GM21737 (cell line): ENCODE data around the gene CACNA2D1.
"Not testable (repeated sequence)": the region's sequence is repeated elsewhere in the genome, so short reads cannot be mapped to it uniquely, and the experiment has no call there.

Experiments used
- ATAC-seq: cut with Tn5 transposase; IDR thresholded peaks from one replicate; pipeline ENCODE4 v1.9.1; 2021; ENCODE audit warnings: mild to moderate bottlenecking, moderate library complexity; ENCODE audit not compliant: unreplicated experiment

The CACNA2D1 gene

GRCh38 chr7:82173400-82174021 is 270.1 kb downstream of the CACNA2D1 start:
- ATAC-seq: no peak

- ATAC-seq: no peak
Observed at GRCh38 chr7:82172881-82173280, 270.7 kb downstream of the CACNA2D1 start.

GRCh38 chr7:82172017-82172416 is 271.6 kb downstream of the CACNA2D1 start:
- no peak for ATAC-seq

DNA sequence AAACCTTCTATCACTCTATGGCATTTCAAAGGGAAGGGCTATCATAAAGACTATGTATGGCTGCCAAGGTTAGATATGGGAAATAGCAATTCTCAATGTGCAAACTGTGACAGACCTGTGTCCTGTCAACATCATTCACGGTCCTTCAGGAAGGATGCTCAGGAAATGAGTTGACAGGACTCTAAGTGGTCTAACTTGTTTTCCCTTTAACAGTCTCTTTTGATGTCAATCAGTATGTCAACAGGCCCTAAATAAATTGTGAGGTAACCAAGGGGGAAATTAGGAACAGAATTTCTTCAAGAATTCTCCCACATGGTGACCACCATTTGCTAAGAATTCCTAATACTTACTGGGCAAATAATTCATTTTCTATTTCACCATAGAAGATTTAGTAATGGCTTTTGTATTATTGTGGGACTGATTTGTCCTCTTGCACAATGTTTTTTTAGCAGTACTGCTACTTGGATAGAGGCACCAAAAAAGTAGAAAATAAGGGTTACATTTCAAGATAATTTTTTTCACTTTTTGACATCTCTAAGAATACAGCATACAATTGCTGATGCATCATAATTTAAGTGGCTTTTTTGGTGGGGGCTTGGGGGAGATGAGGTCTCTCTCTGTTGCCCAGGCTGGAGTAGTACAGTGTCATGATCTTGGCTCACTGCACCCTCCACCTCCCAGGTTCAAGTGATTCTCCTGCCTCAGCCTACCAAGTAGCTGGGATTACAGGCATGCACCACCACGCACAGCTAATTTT is 275.8 kb downstream of the CACNA2D1 start:
- ATAC-seq: no peak

- no peak for ATAC-seq
Observed at GRCh38 chr7:82166260-82167015, 277.1 kb downstream of the CACNA2D1 start.

DNA sequence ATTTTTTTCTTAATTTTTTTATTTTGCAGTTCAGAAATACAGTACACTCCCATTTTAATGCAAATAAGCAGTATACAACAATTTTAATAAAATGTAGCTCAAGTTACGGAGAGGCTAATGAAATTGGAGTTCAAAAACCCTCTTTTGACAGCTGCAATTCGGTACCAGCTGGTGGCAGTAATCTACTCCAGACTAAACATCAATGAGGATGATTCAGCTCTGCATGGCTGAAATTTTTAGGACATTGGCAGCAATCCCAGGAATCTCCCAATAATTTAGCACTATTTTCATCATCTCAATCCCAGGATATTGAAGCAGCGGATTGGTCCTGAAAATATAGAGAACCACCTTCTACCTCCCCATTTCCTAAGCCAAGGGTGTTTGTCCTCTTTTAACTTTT is 278.8 kb downstream of the CACNA2D1 start:
- no peak for ATAC-seq

GRCh38 chr7:82164410-82164809 is 279.2 kb downstream of the CACNA2D1 start:
- no peak for ATAC-seq

DNA sequence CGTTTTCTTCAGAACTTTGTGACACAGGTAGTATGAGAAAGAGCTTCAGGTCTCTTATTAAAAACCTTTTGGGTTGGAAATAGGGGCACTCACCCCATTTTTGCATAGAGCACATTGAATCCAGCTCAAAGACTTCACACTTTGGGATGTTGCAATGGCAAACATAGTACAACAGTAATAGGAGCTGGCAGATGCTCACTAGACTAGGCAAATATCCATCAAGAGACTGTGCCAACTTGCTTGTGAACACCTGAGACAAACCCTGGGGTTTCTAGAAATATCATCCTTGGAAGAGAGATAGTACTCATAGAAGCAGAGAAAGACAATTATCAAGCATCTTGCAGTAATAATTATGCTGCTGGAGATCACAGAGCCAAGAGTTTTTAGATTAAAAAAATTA is 280.0 kb downstream of the CACNA2D1 start:
- ATAC-seq: no peak

GRCh38 chr7:82162289-82162688 is 281.3 kb downstream of the CACNA2D1 start:
- ATAC-seq: no peak

- ATAC-seq: no peak
Observed at GRCh38 chr7:82158327-82158726, 285.2 kb downstream of the CACNA2D1 start.

GRCh38 chr7:82156893-82157292 is 286.7 kb downstream of the CACNA2D1 start:
- ATAC-seq: no peak

DNA sequence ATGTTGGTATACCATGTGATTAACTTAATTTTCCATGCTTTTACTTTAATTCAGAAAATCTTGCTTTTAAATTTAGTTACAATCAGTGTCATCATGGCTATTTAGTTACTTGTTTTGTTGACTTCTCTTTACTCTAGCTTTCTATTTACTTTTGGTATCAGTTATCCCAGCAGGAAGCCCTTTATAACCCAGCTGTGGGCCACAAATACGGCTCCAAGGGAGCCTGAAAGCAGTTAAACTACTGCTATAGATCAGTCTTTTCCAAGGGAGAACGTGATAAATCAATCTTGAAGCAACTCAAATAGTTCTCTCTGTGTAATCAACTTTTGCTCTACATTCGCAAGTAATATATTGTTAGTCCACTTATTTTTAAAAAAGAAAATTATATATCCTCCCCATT is 287.4 kb downstream of the CACNA2D1 start:
- no peak for ATAC-seq

DNA sequence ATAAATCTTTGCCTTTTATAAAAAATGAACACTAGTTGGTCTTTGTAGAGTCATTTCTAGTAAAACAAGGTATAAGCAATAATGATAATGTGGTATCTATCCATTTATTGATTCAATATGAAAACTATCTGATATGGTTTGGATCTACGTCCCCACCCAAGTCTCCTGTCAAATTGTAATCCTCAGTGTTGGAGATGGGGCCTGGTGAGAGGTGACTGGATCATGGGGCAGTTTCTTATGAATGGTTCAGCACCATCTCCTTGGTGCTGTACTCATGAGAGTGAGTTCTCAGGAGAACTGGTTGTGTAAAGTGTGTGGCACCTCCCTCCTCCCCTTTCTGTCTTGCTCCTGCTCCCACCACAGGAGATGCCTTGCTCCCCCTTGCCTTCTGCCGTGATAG is 288.8 kb downstream of the CACNA2D1 start:
- ATAC-seq: no peak

GRCh38 chr7:82153776-82154175 is 289.8 kb downstream of the CACNA2D1 start:
- ATAC-seq: no peak

GRCh38 chr7:82152858-82153257 is 290.7 kb downstream of the CACNA2D1 start:
- ATAC-seq: no peak

- no peak for ATAC-seq
Observed at GRCh38 chr7:82146491-82146890, 297.1 kb downstream of the CACNA2D1 start.

DNA sequence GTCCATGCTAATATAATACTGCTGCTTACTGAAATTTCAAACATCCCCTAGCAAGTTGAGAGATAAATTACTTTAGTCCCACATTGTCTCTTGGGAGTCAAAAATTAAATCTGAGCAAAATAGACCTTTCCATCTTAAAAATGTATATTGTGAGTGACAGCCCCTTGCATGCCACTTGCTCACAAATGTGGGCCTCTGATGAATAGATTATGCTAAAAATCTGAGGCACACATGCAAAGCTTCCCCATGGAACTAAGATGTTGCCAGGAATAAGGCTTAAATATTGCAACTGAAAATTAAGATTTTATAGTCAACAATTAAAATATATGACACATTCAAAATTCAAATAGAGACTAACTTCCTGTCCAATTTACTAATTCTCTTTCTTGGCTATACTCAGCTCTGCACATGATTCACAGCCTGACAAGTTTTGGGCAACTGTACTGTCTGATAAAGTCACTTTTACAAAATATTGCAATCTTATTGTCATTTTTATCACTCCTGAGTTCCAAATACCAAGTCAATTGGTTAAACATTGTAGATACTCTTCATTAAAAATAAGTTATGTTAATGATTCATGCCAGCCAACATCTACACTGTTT is 301.2 kb downstream of the CACNA2D1 start:
- ATAC-seq: no peak

DNA sequence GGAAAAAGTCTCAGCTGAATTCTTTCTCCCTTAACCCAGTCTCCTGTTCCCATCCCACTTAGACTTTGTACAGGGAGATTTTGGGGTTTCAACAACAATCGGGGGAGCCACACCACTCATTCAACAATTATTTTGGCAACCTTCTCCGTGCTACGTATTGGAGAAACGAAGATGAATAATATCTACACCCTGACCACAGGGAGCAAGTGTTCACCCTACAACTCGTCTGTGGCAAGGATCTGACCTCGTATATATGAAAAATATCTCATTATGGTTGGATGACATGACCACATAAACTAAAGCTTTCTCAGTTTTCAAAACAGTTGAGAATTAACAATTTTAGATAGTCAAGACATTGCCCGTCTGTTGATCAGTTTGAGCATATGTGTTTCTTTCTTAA is 302.1 kb downstream of the CACNA2D1 start:
- ATAC-seq: no peak

DNA sequence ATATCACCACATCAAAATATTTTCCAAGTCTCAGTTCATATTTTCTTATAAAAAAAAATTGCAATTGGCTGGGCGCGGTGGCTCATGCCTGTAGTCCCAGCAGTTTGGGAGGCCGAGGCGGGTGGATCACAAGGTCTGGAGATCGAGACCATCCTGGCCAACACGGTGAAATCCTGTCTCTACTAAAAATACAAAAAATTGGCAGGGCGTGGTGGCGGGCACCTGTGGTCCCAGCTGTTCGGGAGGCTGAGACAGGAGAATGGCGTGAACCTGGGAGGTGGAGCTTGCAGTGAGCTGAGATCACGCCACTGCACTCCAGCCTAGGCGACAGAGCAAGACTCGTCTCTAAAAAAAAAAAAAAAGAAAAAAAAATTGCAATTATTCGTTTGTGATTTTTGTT is 303.0 kb downstream of the CACNA2D1 start:
- ATAC-seq: not testable (repeated sequence)

DNA sequence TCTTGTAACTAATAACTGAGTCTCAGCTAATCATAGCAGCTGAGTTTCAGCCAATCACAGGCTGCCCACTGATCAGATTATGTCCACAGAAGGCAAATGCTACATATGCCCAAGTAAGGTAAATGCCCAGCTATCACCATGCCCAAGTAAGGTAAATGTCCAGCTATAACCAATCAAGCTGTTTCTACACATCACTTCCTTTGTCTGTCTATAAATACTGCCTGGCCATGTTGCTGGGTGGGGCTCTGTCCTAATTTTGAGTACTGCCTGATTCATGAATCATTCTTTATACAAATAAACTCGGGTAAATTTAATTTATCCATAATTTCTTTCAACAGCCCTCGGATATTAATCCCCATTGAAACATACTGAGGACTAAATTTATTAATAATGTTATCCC is 312.4 kb downstream of the CACNA2D1 start:
- ATAC-seq: no peak

GRCh38 chr7:82129091-82129490 is 314.5 kb downstream of the CACNA2D1 start:
- ATAC-seq: no peak

- no peak for ATAC-seq
Observed at GRCh38 chr7:82128546-82128945, 315.0 kb downstream of the CACNA2D1 start.
